WTC11 (cell line): ENCODE measurements around the gene TNS4.

ENCODE experiments used
- ZNF138 ChIP-seq: sonication (generic); formaldehyde crosslinking; conservative IDR thresholded peaks from 2 replicates; pipeline ENCODE4 v1.8.1; 2022; ENCODE audit warnings: mild to moderate bottlenecking, moderate library complexity, missing genetic modification reagents
- TF ChIP-seq, protein P1 (sequence below): fragments of 200-600 bp; IDR thresholded peaks from 2 replicates; pipeline ENCODE4 v1.8.0; 2022; ENCODE audit warnings: antibody characterized with exemption

DNA sequence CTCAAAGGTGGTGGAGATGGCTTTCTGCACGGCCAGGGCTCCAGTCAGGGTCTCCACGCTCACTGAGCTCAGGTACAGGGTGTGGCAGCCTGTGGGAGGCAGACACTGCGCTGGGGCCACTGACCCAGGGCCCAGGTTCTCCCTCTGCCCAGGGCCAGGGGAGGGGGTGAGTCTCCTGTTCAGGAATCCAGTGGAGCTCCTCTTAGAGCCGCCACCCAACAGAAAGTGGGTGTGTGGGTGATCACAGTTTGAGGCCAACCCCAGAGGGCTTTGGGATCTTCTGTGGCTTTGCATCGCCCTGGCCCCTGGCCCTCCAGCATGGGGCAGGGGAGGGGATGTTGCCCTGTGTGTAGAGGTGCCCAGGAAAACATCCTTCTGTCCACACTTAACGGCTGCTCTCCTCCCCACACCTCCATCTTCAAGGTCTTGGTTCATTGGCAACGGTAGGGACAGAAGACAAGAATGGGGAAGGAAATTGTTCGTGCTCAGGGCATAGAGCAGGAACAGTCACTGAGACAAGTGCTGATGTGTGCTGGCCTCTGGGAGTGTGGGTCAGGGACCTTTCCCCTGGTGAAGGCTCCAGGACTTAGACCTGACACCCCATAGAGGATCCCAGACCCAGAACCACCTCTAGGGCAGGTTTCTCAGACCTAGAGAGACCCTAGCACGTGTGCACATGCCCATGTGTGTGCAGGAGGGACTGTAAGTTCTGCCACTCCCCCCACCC, 21.5 kb downstream of the TNS4 start:
- TF ChIP-seq, protein P1, sequence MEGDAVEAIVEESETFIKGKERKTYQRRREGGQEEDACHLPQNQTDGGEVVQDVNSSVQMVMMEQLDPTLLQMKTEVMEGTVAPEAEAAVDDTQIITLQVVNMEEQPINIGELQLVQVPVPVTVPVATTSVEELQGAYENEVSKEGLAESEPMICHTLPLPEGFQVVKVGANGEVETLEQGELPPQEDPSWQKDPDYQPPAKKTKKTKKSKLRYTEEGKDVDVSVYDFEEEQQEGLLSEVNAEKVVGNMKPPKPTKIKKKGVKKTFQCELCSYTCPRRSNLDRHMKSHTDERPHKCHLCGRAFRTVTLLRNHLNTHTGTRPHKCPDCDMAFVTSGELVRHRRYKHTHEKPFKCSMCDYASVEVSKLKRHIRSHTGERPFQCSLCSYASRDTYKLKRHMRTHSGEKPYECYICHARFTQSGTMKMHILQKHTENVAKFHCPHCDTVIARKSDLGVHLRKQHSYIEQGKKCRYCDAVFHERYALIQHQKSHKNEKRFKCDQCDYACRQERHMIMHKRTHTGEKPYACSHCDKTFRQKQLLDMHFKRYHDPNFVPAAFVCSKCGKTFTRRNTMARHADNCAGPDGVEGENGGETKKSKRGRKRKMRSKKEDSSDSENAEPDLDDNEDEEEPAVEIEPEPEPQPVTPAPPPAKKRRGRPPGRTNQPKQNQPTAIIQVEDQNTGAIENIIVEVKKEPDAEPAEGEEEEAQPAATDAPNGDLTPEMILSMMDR, result no peak
- TF ChIP-seq ZNF138, result no peak
